ENCODE data around the gene ABHD16A.
A peak's percentile ranks its signal among the peaks of the same experiment; 100 is the strongest.

ABHD16A gene

DNA sequence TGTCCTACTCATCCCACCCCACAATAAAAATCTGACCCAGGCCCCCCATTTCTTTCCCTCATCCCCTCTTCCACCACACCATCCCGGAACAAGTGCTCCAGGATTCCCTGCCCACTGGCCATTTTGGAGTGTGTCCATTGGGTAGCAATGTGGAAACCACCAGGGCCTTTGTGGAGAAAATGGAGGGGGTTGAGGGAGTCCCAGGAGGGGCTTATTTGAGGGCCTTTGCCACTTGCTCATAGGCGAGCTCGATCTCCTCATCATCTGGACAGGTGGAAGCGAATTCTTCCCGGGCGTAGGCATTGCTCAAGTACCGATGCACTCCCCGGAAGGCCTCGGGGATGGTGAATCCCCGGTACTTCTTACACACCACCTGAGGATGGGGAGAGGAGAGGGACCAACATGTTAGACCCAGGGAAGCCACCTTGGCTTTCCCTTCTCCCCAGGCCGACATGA, 27.5 kb upstream of the ABHD16A start:
- DNase-seq: no peak

DNA sequence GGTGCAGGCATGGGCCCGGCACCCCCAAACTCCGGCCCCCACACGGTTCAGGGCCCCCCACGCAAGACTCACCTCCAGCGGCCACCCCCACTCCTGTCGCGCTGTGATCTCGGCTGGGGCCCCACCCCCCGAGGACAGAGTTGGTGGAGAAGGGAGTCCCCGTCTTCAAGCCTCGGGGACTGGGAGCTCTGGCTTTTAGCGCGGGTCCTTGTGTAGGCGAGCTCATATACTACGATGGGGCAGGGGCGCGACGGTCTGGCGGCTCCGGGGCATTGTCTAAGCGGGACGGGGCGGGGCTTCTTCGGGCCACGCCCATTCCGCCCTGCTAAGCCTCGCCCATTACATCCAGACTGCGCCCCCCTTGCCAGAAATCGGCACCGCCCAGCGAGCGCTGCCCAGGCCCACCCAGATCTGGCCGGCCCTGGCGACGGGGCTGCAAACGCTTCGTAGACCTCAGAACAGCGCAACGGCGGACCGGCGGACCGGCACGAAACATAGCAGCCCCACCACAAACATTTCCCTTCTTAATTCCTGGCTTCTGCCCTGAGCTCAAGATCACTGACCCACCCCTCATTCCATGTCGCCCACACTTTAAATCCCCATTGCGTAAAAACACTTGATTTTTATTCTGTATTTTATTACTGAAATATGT, 27.0 kb upstream of the ABHD16A start:
- DNase-seq: peak; percentile 85

DNA sequence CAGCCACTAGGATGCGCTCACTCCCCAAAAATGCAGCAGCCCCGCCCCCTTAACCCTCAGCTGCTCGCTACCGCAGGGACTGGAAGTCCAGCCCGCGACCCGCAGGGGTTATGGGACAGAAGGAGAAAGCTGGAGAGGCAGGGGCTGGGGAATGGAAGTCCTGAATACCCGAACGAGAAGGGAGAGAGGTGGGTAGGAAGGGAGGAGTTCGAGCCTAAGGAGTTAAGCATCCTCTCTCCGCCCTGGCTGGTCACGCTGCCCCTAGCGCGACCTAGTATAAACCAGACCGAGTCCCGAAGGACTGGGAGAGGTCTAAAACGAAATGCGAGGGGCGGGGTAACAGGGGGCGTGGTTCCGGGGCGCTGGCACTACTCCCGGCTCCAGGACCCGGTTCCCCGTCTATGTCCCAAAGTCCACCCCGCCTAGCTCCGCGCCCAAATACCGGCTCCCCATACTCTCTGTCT, 26.4 kb upstream of the ABHD16A start:
- peak; percentile 91 for DNase-seq

DNA sequence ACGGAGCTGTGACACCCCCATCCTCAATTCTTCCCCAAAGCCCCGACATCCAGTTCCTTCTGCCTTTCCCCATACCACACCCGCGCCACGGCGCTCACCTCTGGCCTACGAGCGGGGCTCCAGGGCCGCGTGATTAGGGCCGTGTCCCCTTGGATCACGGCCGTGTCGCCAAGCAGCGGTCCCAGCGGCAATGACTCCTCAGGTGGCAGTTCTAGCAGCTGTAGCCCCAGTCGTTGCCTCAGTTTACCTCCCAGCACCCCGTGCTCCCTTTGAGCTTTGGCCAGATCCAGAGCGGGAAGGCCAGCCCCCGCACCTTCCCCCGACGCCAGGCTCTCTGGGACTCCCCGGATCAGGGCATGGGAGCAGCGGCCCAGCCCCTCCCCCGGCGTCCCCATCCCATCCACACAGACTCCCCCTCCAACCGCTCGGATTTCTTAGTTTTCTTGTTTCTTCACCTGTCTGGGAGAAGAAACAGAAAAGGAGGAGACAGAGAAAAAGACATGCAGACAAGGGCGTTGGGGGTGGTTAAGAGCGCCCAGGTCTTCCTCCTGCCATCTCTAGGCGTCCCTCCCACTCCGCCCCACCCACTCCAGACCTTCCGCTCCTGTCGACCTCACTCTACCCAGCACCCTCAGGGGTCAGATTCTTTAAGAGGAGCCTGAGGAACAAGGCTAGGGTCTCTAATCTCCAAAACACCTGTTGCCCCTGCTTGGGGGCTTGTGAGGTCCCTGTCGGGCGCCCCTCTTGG, 25.8 kb upstream of the ABHD16A start, which contains the start of gene DDAH2:
TSS of gene DDAH2 (minus strand) at position 533 of the 748 bp plus-strand sequence. CDS start at position 395, 138 bp downstream.
- no peak for DNase-seq

DNA sequence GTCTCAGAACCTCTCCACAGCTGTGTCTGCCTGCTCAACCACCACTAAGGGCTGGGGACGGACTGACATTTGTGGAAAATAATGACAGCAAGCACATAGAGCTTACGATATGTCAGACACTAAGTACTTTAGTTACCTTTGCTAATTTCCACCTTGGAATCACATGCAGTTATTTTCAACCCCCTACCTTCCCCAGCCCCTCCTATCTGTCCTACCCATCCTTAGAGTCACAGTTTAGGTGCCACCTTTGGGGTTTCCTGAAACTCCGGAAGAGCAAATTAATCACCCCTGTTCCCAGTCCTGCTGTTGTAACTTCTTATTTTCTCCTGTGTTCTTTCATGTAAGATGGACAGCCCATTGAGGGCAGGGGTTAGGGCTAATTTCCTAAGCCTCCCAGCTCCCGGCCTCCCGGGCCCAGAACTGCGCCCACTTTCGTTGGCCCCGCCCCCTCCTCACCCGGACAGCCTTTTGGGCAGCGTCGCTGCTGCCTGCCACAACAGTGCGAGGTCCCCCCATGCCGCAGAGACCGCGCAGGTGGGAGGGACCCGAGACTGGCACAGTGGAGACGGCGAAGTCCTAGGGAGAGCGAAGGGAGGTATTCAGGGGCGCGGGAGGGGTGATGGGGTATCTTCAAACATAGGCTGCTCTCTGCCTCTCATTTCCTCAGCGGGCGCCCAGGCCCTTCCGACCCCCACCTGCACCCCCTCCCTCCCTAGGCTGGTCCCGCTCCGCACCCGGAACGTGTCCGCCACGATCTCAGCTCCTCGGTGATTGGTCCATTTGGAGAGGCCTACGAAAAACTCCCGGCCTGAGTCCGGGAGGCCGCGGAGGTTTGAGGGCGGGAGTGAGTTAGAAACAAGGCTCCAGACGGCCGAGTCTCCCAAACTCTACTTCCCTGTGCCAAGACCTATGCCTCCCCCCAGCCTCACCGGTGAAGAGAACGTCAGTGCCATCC, 24.9 kb upstream of the ABHD16A start:
- no peak for DNase-seq

DNA sequence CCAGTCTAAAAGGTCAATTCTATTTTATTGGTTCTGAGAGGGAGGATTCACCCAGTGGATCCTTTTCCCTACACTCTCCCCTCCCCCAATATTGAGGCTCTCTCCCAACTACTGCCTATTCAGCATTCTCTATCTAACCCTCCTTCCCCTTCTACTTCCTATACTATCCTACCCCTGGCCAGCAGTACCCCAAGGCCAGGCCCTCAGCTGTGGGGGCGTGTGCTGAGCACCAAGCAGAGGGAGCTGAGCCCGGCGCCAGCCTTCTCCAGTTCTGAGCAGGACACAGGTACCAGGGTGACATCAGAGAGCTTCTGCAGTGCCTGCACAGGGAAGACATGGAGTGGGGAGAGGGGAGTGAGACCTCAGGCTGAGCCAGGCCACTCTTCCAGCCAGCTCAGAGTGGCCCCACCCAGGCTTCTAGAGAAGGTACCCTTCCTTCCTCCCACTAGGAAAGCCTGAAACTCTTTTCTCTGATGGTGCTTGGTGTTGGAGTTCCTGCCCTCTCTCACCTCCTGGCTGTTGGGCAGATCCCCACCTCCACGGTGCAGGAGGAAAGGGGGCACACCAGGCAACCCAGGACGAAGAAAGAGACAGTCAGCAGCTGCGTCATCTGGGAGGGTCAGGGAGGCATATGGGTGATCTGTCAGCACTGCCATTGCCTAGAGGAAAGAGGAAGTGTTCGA, 24.1 kb upstream of the ABHD16A start:
- DNase-seq: peak; percentile 93

DNA sequence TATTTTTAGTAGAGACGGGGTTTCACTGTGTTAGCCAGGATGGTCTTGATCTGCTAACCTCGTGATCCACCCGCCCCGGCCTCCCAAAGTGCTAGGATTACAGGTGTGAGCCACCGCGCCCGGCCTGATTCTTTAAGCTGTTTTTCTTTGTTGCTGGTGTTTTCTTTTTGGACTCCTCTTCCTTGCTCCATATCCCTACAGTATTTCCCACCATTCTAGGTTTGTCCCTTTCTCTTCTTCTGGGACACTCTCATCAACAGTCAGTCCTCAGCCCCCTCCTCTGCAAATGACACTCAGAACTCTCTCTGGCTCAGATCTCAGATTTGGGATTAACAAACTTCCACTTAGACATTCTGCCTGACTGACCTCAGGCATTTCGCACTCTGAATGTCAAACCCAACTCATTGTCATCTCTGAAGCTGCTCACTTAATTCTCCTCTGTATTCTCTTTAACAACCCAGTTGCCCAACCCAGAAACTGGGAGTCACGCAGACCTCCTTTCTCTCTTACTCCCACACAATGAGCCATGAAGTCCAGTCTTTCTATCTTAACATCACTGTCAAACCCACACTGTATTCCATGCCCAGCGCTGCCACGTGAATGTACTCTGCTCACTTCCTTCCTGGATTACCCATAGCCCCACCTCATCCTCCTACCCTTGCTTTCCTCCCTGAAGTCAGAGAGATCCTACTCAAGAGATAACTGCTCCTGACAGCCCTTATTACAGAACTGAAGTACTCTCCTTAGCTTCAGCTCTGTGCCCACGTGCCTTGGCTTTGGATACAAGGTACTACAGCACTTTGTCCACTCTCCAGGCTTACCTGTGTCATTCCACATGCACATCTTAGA, 22.6 kb upstream of the ABHD16A start:
- peak; percentile 95 for DNase-seq

DNA sequence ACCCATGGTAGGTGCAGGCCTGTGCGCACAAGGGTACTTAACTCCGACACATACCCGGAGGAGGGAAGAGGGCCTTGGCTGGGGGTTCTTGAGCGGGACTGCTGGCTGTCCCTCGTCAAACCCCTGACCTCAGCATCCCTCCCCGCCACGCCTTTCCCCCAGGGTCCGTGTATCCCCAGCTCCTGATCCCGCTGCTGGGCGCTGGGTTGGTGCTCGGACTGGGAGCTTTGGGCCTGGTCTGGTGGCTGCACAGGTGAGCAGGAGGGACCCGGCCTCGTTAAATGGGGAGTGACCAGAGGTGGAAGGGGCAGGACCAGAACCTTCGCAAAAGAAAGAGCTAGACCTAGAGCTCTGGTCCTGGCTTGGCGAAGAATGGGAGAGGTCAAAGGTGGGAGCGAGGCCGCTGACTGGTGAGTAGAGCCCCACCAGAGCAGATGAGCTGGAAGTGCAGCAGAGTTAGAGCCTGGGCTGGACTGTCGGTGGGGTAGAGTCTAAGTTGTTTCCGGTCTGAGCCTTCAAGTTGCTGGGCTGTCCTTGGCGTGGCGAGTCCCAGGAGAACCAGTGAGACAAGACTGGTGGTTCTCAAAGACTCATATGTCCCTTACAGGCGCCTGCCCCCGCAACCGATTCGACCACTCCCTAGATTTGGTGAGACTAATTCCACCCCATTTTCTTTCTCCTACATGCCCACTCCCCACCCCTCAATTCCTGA, 21.0 kb upstream of the ABHD16A start:
- DNase-seq: no peak

DNA sequence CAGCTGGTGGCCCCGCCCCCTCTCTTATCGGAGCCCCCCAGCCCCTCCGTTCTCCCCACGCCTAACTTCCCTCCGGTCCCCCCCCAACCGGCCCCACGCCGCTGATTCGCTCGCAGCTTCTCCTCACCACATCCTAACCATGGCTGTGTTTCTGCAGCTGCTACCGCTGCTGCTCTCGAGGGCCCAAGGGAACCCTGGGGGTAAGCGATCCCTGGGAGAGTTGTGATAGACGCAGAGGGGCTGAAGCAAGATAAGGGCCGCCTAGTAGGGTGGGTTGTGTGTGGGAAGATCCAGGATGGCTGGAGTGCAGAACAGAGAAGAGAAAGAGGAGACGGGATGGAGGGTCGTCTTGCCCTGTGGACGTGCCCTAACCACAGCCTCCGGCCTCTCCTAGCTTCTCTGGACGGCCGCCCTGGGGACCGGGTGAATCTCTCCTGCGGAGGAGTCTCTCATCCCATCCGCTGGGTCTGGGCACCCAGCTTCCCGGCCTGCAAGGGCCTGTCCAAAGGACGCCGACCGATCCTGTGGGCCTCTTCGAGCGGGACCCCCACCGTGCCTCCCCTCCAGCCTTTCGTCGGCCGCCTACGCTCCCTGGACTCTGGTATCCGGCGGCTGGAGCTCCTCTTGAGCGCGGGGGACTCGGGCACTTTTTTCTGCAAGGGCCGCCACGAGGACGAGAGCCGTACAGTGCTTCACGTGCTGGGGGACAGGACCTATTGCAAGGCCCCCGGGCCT, 20.3 kb upstream of the ABHD16A start, which contains the start of gene MPIG6B:
TSS of gene MPIG6B (plus strand) at position 129 of the 735 bp plus-strand sequence. CDS start at position 140, 11 bp downstream.
- no peak for DNase-seq

DNA sequence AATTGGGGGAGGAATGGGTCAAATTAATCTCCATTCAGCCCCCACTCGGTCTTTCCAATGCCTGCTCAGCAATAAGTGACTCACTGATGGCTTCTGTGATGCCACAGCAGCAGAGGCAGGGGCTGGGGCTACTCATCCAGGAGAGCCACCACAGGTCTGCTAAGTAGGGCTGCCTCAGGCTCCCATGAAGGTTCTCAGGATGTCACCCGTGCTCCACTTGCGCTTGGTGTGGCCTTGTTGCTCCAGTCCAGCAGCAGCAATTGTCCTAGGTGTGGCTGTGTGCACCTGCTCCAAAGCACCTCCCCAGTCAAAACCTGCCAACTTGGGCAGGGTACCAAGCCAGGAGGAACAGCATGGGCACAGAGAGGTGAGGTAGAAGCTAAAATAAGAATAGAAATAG, 19.0 kb upstream of the ABHD16A start:
- DNase-seq: no peak

DNA sequence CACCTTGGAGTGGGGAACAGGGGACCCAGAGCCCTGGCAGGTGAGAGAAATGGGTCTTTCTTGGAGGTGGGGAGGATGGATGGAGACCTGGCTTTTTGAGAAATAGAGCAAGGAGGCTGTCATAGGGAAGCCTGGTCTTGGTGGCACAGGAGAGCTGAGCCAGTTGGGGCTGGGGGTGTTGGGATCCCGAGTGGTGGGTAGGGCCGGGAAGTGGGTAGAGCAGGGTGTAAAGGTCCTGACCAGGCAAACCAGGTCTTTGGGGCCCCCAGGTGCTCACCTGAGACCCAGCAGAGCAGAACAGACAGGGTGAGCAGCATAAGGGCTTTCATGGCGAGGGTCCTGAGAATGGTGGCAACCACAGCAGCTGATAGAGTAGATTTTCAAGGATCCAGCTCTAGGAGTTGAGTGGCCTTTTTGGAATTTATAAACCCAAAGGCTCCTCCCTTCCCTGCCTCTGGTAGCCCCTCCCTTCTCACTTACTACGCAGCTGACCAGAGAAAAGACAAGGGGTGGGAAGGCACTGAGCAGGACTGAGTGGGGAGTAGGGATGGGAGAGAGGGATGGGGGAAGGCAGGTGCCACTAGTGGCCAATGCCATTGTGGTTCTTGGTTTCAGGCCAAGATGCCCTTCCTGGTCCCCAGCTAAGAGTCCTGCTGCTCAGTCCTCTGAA, 18.4 kb upstream of the ABHD16A start, which contains the start of gene LY6G6C:
TSS of gene LY6G6C (minus strand) at position 396 of the 670 bp plus-strand sequence. CDS start at position 329, 67 bp downstream.
- DNase-seq: no peak

DNA sequence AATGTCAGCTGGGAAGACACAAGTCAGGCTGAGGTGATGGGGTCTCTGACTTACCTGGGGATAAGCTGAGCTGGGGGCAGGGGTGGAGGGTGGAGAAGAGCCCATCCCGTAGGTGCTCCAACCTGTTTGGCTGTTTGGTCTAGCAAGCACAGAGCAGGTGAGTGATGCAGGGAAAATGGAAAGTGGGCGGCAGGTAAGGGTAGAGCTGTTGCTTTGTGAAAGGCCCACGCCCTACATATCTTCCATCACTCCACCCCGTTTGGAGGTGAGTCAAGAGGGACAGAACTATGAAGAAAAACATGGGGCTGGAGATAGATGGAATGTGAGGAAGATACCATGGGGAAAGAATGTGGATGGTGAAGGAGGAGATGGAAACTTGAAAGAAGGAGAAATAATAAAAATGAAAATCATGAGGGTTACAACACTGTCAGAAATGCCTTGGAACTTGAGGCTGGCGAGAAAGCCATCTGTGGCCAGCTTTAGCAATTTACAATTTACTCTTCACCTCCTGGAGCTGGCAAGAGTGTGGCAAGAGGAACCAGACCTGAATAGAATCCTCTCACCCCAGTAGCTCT, 17.2 kb upstream of the ABHD16A start:
- no peak for DNase-seq

DNA sequence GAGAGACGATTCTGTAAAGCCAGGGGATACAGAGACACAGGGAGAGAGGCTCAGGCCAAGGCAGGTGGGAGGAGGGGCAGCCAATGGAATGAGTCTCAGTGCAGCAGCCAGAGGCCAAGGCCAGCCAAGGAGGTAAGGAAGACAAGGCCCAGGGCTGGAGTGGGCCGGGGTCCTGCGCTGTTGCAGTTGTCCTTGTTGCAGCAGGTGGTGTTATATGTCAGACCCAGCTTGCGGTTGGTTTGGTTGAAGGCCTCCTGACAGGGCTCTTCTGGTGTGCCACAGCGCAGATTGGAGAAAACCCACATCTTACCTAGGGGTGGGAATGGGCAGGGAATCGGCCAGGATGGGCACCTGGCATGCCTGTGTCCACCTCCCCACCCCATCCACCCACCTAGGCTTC, 15.9 kb upstream of the ABHD16A start:
- DNase-seq: no peak

DNA sequence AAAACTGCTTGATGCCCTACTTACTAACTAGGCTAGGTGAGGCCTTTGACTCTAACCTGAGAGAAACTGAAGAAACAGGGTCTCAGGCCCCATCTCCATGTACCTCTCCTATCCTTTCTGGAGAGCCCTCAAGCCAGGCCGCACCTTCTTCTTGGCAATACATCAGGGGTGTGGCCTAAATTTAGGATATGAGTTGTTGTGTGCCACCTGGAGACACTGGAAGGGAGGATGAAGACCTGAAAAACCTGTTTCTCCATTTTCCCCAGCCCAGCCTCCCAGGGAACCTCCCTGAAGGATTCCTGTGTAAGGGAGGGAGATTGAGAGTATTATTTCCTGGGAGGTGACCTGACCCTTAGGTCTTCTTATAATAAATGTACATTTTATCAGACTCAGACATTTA, 15.1 kb upstream of the ABHD16A start:
- DNase-seq: no peak

DNA sequence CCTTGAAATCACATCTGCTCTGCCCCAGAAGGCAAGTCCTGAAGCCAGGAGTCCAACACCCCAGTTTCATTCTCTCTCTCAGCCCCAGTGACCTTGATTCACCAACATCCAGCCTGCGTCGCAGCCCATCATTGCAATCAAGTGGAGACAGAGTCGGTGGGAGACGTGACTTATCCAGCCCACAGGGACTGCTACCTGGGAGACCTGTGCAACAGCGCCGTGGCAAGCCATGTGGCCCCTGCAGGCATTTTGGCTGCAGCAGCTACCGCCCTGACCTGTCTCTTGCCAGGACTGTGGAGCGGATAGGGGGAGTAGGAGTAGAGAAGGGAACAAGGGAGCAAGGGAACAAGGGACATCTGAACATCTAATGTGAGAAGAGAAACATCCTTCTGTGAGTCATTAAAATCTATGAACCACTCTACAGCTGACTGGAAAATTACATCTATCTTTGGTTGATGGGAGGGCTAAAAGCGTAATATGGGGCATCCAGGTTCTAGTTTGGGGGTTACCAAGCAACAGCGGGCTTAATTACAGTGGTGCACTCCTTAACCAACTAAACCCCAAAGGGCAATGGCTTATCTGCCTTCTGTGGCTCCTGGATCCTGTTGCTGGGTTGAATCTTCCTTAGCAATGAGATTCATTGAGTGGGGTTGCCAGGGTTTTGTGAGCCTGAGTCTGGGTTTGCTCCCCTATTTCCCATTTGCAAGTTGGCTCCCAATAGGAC, 14.5 kb upstream of the ABHD16A start:
- no peak for DNase-seq

DNA sequence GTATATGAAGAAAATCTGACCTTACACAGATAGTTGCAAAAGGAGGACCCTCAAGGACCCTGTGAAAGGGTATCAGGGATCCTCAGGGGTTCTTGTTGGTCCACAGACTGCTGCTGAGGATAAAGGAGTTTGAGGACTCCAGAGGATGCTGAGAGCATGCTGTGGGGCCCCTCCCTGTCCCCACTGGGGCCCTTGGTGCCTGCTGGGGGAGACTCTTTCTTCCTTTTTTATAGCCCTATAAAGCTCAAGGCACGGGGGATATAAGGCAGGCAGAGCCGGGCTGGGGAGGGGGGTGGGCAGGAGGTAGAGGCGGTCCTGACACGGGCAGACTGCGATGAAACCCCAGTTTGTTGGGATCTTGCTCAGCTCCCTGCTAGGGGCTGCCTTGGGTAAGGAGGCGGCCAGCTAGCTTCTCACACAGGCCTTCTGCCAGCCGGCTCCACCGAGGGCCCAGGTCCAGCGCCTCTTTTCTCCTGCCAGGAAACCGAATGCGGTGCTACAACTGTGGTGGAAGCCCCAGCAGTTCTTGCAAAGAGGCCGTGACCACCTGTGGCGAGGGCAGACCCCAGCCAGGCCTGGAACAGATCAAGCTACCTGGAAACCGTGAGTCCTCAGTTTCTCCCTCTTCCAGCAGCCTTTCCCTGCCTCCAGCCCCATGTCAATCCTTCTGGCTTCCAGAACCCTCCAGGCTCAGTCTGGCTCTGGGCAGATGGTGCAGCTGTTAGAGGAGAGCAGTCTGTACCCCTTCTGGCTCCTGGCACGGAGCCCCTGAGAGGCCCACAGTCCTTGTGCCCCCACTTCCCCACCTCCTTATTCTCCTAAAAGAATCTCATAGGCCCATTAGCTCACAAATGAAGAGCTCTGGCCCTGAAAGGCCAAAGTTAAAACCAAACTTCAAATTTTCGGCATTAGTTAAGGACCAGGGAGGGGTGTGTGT, 12.2 kb upstream of the ABHD16A start, which contains the start of gene LY6G6D:
TSS of gene LY6G6D (plus strand) at position 327 of the 937 bp plus-strand sequence. CDS start at position 335, 8 bp downstream.
- no peak for DNase-seq

Data from suppressor macrophage treated with lipopolysaccharide for 4 hours (primary cell).